ENCODE data around the gene ARHGEF33. TPM values are rescaled to one million over a fixed set of nuclear protein-coding genes. Genes with fewer than 3 reads are reported as not detected.
A peak's percentile ranks its signal among the peaks of the same experiment; 100 is the strongest.

ARHGEF33 gene
- total and polyA plus RNA-seq, 7 donors = 0.41 to 2.2 (median 1.4) TPM; not detected in 2

GRCh38 chr2:38871432-38871831 is 18.2 kb upstream of the ARHGEF33 start:
- TF ChIP-seq POLR2AphosphoS5 (IDR thresholded peaks at IDR 0.05) (no peak), EP300 (IDR thresholded peaks at IDR 0.05) (no peak), CTCF (IDR thresholded peaks at IDR 0.05) (no peak), POLR2A (IDR thresholded peaks at IDR 0.05) (no peak)
- DNase-seq = no peak
- WGBS, 2 donors = 97 to 98% methylated on average over 3 of the region's 3 CpGs
- no peak overlapping the region for H3K27ac ChIP-seq
- no peak overlapping the region for H3K4me3 ChIP-seq
- intact Hi-C loops (cut with DNase I) = no loop called here
- H3K4me1 ChIP-seq = peaks cover 0 to 12% (median 8%) of the 10 kb centered on the region in 4 donors
- H3K27me3 ChIP-seq = no peaks in the 10 kb centered on the region
- H3K36me3 ChIP-seq = peaks cover 0 to 16% (median 0%) of the 10 kb centered on the region in 4 donors
- no peaks in the 10 kb centered on the region for H3K9me3 ChIP-seq

- intact Hi-C loops (cut with DNase I) = no loop called here
Measured at GRCh38 chr2:38873763-38874162, 15.9 kb upstream of the ARHGEF33 start.

GRCh38 chr2:38875227-38875575 is 14.5 kb upstream of the ARHGEF33 start:
- no peak for TF ChIP-seq POLR2A (IDR thresholded peaks at IDR 0.05)
- no peak for TF ChIP-seq EP300 (IDR thresholded peaks at IDR 0.05)
- H3K36me3 ChIP-seq = peaks cover 0 to 1% (median 0%) of the 10 kb centered on the region in 4 donors
- no peaks in the 10 kb centered on the region for H3K9me3 ChIP-seq
- intact Hi-C loops (cut with DNase I) = no loop called here
- peak overlapping the region; percentile 78 to 85 (median 81) for H3K27ac ChIP-seq
- H3K27me3 ChIP-seq = no peaks in the 10 kb centered on the region
- peaks cover 0 to 18% (median 14%) of the 10 kb centered on the region in 4 donors for H3K4me1 ChIP-seq
- 0 to 1% methylated on average over 10 of the region's 10 CpGs for WGBS, 2 donors
- DNase-seq = no peak
- H3K4me3 ChIP-seq = peak overlapping the region; percentile 69 to 87 (median 82)

More at GRCh38 chr2:38873763-38874162, 15.9 kb upstream of the ARHGEF33 start:
- TF ChIP-seq POLR2A (IDR thresholded peaks at IDR 0.05) (no peak), EP300 (IDR thresholded peaks at IDR 0.05) (no peak), POLR2AphosphoS5 (IDR thresholded peaks at IDR 0.05) (no peak), CTCF (IDR thresholded peaks at IDR 0.05) (no peak)
- Histone ChIP-seq H3K4me1 (peaks cover 0 to 18% (median 14%) of the 10 kb centered on the region in 4 donors), H3K27ac (no peak overlapping the region), H3K36me3 (no peaks in the 10 kb centered on the region), H3K27me3 (no peaks in the 10 kb centered on the region), H3K4me3 (no peak overlapping the region), H3K9me3 (no peaks in the 10 kb centered on the region)
- DNase-seq = no peak
- WGBS, 2 donors = 75 to 78% methylated on average over 5 of the region's 5 CpGs

GRCh38 chr2:38875576-38876367 is 13.9 kb upstream of the ARHGEF33 start, which contains the start of the genes DHX57 and MORN2:
Gene DHX57, minus strand, starts transcription at chr2:38875934. Its CDS starts 7,529 bp downstream, at chr2:38868405.
Gene MORN2, plus strand, starts transcription at chr2:38875976.
- H3K9me3 ChIP-seq = no peaks in the 10 kb centered on the region
- 1% methylated on average over 52 of the region's 52 CpGs for WGBS, 2 donors
- intact Hi-C loops (cut with DNase I) = no loop called here
- H3K27me3 ChIP-seq = no peaks in the 10 kb centered on the region
- peak within 1 kb of the TSS; percentile 78 to 85 (median 81) for H3K27ac ChIP-seq
- H3K4me3 ChIP-seq = peak within 1 kb of the TSS; percentile 69 to 87 (median 82)
- TF ChIP-seq POLR2AphosphoS5 (IDR thresholded peaks at IDR 0.05) (peak; percentile 32 to 78 (median 71)), CTCF (IDR thresholded peaks at IDR 0.05) (no peak), EP300 (IDR thresholded peaks at IDR 0.05) (no peak), POLR2A (IDR thresholded peaks at IDR 0.05) (peak in 1 of 2 donors; percentile 14)
- H3K4me1 ChIP-seq = peaks cover 0 to 18% (median 14%) of the 10 kb centered on the region in 4 donors
- peak; percentile 94 for DNase-seq
- peaks cover 0 to 7% (median 0%) of the 10 kb centered on the region in 4 donors for H3K36me3 ChIP-seq

- Histone ChIP-seq H3K27ac (peak overlapping the region in 3 of 4 donors; percentile 78 to 84 (median 78)), H3K4me1 (peaks cover 0 to 18% (median 14%) of the 10 kb centered on the region in 4 donors), H3K27me3 (no peaks in the 10 kb centered on the region), H3K9me3 (no peaks in the 10 kb centered on the region), H3K4me3 (peak overlapping the region; percentile 69 to 87 (median 82)), H3K36me3 (peaks cover 0 to 13% (median 0%) of the 10 kb centered on the region in 4 donors)
- intact Hi-C loops (cut with DNase I) = no loop called here
- no peak for TF ChIP-seq POLR2AphosphoS5 (IDR thresholded peaks at IDR 0.05)
- no peak for TF ChIP-seq CTCF (IDR thresholded peaks at IDR 0.05)
- TF ChIP-seq POLR2A (IDR thresholded peaks at IDR 0.05) = no peak
- no peak for TF ChIP-seq EP300 (IDR thresholded peaks at IDR 0.05)
- DNase-seq = no peak
- WGBS, 2 donors = 13 to 41% methylated on average over 10 of the region's 10 CpGs
Measured at GRCh38 chr2:38876407-38876806, 13.3 kb upstream of the ARHGEF33 start.

All from sigmoid colon (tissue), 7 donors.